SU-DHL-6 (cell line): ENCODE measurements around the gene SPOCK1.

Experiments
- CTCF ChIP-seq: fragments of 200-600 bp; sonication (generic); IDR thresholded peaks from one replicate; pipeline ENCODE4 v1.5.1; 2017; ENCODE audit warnings: antibody characterized with exemption, mild to moderate bottlenecking, low read length, moderate library complexity; ENCODE audit not compliant: insufficient read depth, poor library complexity, severe bottlenecking
- EZH2phosphoT487 ChIP-seq: fragments of 200-600 bp; sonication (generic), shearing (Covaris generic); conservative IDR thresholded peaks from 2 replicates; pipeline ENCODE4 v1.6.1; 2018; ENCODE audit warnings: mild to moderate bottlenecking, antibody characterized with exemption, low read length, moderate library complexity, mixed read lengths

- TF ChIP-seq CTCF = peak; percentile 48
- TF ChIP-seq EZH2phosphoT487 = no peak
Measured at GRCh38 chr5:137320056-137321045, 178.8 kb downstream of the SPOCK1 start.
